WTC11 (cell line): ENCODE data around the gene SLC1A4. TPM values are rescaled to one million over a fixed set of nuclear protein-coding genes. Genes with fewer than 3 reads are reported as not detected.

Experiments used
- ATAC-seq: fragments of 200-7000 bp; cut with Tn5 transposase; 2 replicates; pipeline ENCODE4 v1.10.0; 2021; ENCODE audit warnings: mild to moderate bottlenecking, moderate library complexity
- CTCF ChIA-PET: fragments of 300-600 bp; sonication (Branson Sonifier 250); formaldehyde crosslinking; loops from one replicate; lab custom pipeline; 2021; ENCODE audit warnings: antibody characterized with exemption; lab: Charles Lee
- POLR2A ChIA-PET: fragments of 350-600 bp; sonication (Branson Sonifier 250); formaldehyde crosslinking; loops from one replicate; lab custom pipeline; 2021; ENCODE audit warnings: antibody characterized with exemption; lab: Charles Lee
- DNase-seq: peaks from one replicate; pipeline ENCODE4 v3.0.0; 2021; ENCODE audit warnings: low spot score
- H3K27ac Mint-ChIP-seq: 2 replicates; pipeline ENCODE4 v1.8.0; 2021; ENCODE audit warnings: mixed read lengths
- H3K27me3 Mint-ChIP-seq: 2 replicates; pipeline ENCODE4 v1.8.0; 2021; ENCODE audit warnings: low read depth, mild to moderate bottlenecking, moderate library complexity, mixed read lengths
- H3K36me3 Mint-ChIP-seq: 2 replicates; pipeline ENCODE4 v1.8.0; 2021; ENCODE audit warnings: mixed read lengths
- H3K4me1 Mint-ChIP-seq: 2 replicates; pipeline ENCODE4 v1.8.0; 2022; ENCODE audit warnings: mixed read lengths
- H3K4me3 Mint-ChIP-seq: 2 replicates; pipeline ENCODE4 v1.8.0; 2021; ENCODE audit warnings: mild to moderate bottlenecking, moderate library complexity, mixed read lengths
- H3K9me3 Mint-ChIP-seq: 2 replicates; pipeline ENCODE4 v1.8.0; 2021; ENCODE audit warnings: mixed read lengths
- AR ChIP-seq: fragments of 250-450 bp; sonication (Bioruptor Pico); IDR thresholded peaks from 2 replicates; pipeline ENCODE4 v1.9.0; 2021; ENCODE audit warnings: mild to moderate bottlenecking
- E2F1 ChIP-seq: sonication (generic); formaldehyde crosslinking; IDR thresholded peaks from 2 replicates; pipeline ENCODE4 v1.8.0; 2022; ENCODE audit warnings: mild to moderate bottlenecking, missing genetic modification reagents
- EMX1 ChIP-seq: fragments of 250-450 bp; sonication (Bioruptor Pico); IDR thresholded peaks from 2 replicates; pipeline ENCODE4 v1.8.0; 2021; ENCODE audit warnings: mild to moderate bottlenecking
- FOXP4 ChIP-seq: sonication (generic); formaldehyde crosslinking; IDR thresholded peaks from 2 replicates; pipeline ENCODE4 v1.8.0; 2022; ENCODE audit warnings: mild to moderate bottlenecking, missing genetic modification reagents
- GRHL2 ChIP-seq: fragments of 250-450 bp; sonication (Bioruptor Pico); IDR thresholded peaks from 2 replicates; pipeline ENCODE4 v1.8.0; 2022; ENCODE audit warnings: mild to moderate bottlenecking, moderate library complexity; ENCODE audit not compliant: insufficient replicate concordance, severe bottlenecking
- GTF2I ChIP-seq: fragments of 250-450 bp; sonication (Bioruptor Pico); conservative IDR thresholded peaks from 2 replicates; pipeline ENCODE4 v1.4.0; 2021; ENCODE audit warnings: mild to moderate bottlenecking
- JUN ChIP-seq: sonication (generic); formaldehyde crosslinking; IDR thresholded peaks from 2 replicates; pipeline ENCODE4 v1.8.0; 2023; ENCODE audit warnings: mild to moderate bottlenecking, missing genetic modification reagents
- KAT7 ChIP-seq: sonication (generic); formaldehyde crosslinking; IDR thresholded peaks from 2 replicates; pipeline ENCODE4 v1.8.1; 2023; ENCODE audit warnings: missing genetic modification reagents, mild to moderate bottlenecking, borderline replicate concordance
- MXD4 ChIP-seq: fragments of 250-450 bp; sonication (Bioruptor Pico); IDR thresholded peaks from 2 replicates; pipeline ENCODE4 v1.8.0; 2021; ENCODE audit warnings: mild to moderate bottlenecking, moderate library complexity, borderline replicate concordance
- NR3C1 ChIP-seq: sonication (generic); formaldehyde crosslinking; conservative IDR thresholded peaks from 2 replicates; pipeline ENCODE4 v1.8.1; 2023; ENCODE audit warnings: low read depth, mild to moderate bottlenecking, missing genetic modification reagents
- OVOL2 ChIP-seq: fragments of 250-450 bp; sonication (Bioruptor Pico); IDR thresholded peaks from 2 replicates; pipeline ENCODE4 v1.9.0; 2021; ENCODE audit warnings: mild to moderate bottlenecking, borderline replicate concordance
- TCF7 ChIP-seq: sonication (generic); formaldehyde crosslinking; IDR thresholded peaks from 2 replicates; pipeline ENCODE4 v1.8.0; 2022; ENCODE audit warnings: mild to moderate bottlenecking, low read depth, missing genetic modification reagents, moderate library complexity
- USF2 ChIP-seq: sonication (generic); formaldehyde crosslinking; IDR thresholded peaks from 2 replicates; pipeline ENCODE4 v1.8.1; 2023; ENCODE audit warnings: mild to moderate bottlenecking, missing genetic modification reagents, moderate library complexity
- ZMAT4 ChIP-seq: fragments of 250-450 bp; sonication (Bioruptor Pico); IDR thresholded peaks from 2 replicates; pipeline ENCODE4 v1.9.0; 2021; ENCODE audit warnings: mild to moderate bottlenecking
- ZNF138 ChIP-seq: sonication (generic); formaldehyde crosslinking; conservative IDR thresholded peaks from 2 replicates; pipeline ENCODE4 v1.8.1; 2022; ENCODE audit warnings: mild to moderate bottlenecking, moderate library complexity, missing genetic modification reagents
- total RNA-seq: library from RNA; stranded (reverse); gene quantifications from 3 replicates; pipeline ENCODE4 v1.2.3, GENCODE V29; 2021

The SLC1A4 gene
- total RNA-seq, 1 experiment from 2014 or later: 1.6 TPM

- POLR2A ChIA-PET: no interaction called here
- no peak overlapping the region for H3K27ac Mint-ChIP-seq
- DNase-seq (no peak), ATAC-seq (no peak)
- no peaks in the 10 kb centered on the region for H3K27me3 Mint-ChIP-seq
- no peaks in the 10 kb centered on the region for H3K9me3 Mint-ChIP-seq
- no peak for TF ChIP-seq JUN
- no peak for TF ChIP-seq AR (CRISPR knock-in tag)
- no peak for TF ChIP-seq OVOL2 (CRISPR knock-in tag)
- no peak for TF ChIP-seq KAT7 (CRISPR knock-in tag)
- TF ChIP-seq EMX1 (CRISPR knock-in tag): no peak
- TF ChIP-seq GTF2I (CRISPR knock-in tag): no peak
- no peak for TF ChIP-seq MXD4 (CRISPR knock-in tag)
- no peak for TF ChIP-seq NR3C1 (CRISPR knock-in tag)
- TF ChIP-seq FOXP4 (CRISPR knock-in tag): no peak
- TF ChIP-seq ZMAT4: no peak
- no peak overlapping the region for H3K4me3 Mint-ChIP-seq
- peaks cover 13% of the 10 kb centered on the region for H3K4me1 Mint-ChIP-seq
- peaks cover 4% of the 10 kb centered on the region; the same call in 1 of the 2 replicates for H3K36me3 Mint-ChIP-seq
- CTCF ChIA-PET: interaction anchor here (1.3 to 2.0 kb wide), 3 partner anchors 12 to 27 kb away, joined by 3 to 6 read pairs (median 4); no protein-coding TSS in a partner anchor
Observed at GRCh38 chr2:65019010-65019409, 29.8 kb downstream of the SLC1A4 start.

GRCh38 chr2:65019675-65020195, 30.5 kb downstream of the SLC1A4 start:
- TF ChIP-seq ZNF138 (CRISPR knock-in tag) (no peak), TCF7 (CRISPR knock-in tag) (no peak), USF2 (CRISPR knock-in tag) (no peak), E2F1 (CRISPR knock-in tag) (no peak), KAT7 (CRISPR knock-in tag) (no peak), GRHL2 (CRISPR knock-in tag) (no peak), OVOL2 (CRISPR knock-in tag) (no peak)
- DNase-seq: no peak
- POLR2A ChIA-PET: no interaction called here
- peaks cover 8% of the 10 kb centered on the region for H3K4me1 Mint-ChIP-seq
- H3K36me3 Mint-ChIP-seq: peaks cover 4% of the 10 kb centered on the region; the same call in 1 of the 2 replicates
- ATAC-seq: no peak
- CTCF ChIA-PET: interaction anchor here (1.3 to 1.4 kb wide), 2 partner anchors 11 to 150 kb away, joined by 3 to 4 read pairs; no protein-coding TSS in a partner anchor
- no peaks in the 10 kb centered on the region for H3K27me3 Mint-ChIP-seq
- H3K9me3 Mint-ChIP-seq: no peaks in the 10 kb centered on the region
- no peak overlapping the region for H3K27ac Mint-ChIP-seq
- H3K4me3 Mint-ChIP-seq: no peak overlapping the region
